CD4-positive, alpha-beta T cell treated with Interleukin-17A for 4 hours (primary cell): ENCODE results near the gene CAMTA1.
"Not testable (repeated sequence)": the region's sequence is repeated elsewhere in the genome, so short reads cannot be mapped to it uniquely, and the experiment has no call there.

Experiments used
- DNase-seq: peaks from one replicate; pipeline ENCODE4 v3.0.0-alpha.2; 2020; ENCODE audit warnings: mixed read lengths

Gene CAMTA1

DNA sequence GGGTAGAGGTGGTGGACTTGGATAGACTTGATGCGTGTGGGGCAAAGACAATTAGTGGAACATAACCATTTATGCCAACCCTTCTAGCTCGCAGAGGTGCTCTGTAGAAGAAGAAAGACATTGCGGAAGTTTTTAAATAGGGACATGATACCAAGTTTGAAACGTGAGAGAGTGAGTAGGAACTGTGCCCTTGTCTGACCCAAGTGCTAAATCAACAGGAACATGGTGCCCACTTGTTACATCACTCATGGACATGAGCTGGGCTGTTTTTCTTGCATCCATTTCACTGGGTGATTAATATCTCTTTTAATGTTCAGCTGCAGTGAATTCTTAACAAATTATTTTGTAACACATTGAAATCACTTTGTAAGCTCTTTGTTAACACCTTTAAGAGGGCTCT, 577.7 kb downstream of the CAMTA1 start:
- DNase-seq, result no peak

DNA sequence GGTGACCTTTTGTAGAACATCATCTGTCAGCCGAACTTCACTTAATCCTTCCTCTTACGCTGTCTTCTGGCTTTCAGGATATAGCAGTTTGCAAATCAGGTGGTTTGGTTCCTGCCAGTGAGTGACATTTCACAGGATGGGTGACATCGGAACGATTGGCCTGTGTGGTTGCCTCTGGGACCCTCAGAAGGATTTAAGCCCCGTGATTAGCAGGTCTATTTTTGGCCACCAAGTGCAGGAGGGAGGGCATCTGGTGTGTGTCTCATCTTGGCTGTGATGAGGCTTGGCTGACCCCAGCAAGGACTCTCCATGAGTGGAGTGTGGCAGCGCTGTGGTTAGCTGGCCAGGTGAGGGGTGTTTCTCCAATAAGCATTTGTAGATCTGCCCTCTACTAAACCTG, 578.2 kb downstream of the CAMTA1 start:
- DNase-seq, result no peak

GRCh38 chr1:7365706-7366105, 580.5 kb downstream of the CAMTA1 start:
- no peak for DNase-seq

DNA sequence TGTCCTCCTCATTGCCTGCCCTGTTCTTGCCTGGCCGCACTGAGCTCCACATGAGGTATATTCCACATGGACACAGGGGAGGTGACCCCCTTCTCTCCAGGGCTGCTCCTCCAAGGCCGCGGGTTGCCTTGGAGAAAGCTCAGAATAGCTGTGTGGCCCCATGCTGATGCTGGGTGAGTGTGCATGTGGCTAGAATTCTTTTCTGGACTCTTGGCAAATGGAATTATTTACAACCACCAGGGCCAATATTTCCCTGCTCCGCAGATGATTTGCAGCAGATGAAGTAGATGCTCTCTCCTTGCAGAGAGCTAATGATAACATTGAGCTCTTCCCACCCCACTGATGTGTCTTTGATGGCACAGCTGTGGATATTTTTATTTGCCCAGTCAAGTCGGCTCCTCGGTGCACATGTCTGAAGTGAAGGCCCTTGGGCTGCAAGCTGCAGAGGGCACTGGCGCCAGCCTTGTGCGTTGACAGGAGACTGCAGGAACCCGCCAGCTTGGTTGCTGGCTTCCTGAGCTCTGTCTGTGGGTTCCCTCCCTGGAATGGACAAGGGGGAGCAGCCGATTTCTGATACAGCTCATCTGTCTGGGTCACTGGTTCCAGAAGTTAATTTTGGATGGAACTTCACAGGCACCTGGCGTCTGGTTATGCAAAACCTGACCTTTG, 581.2 kb downstream of the CAMTA1 start:
- no peak for DNase-seq

GRCh38 chr1:7366955-7367665, 581.9 kb downstream of the CAMTA1 start:
- DNase-seq, result no peak

GRCh38 chr1:7369866-7370265, 584.6 kb downstream of the CAMTA1 start:
- DNase-seq, result no peak

- DNase-seq, result no peak
Observed at GRCh38 chr1:7371926-7372325, 586.7 kb downstream of the CAMTA1 start.

DNA sequence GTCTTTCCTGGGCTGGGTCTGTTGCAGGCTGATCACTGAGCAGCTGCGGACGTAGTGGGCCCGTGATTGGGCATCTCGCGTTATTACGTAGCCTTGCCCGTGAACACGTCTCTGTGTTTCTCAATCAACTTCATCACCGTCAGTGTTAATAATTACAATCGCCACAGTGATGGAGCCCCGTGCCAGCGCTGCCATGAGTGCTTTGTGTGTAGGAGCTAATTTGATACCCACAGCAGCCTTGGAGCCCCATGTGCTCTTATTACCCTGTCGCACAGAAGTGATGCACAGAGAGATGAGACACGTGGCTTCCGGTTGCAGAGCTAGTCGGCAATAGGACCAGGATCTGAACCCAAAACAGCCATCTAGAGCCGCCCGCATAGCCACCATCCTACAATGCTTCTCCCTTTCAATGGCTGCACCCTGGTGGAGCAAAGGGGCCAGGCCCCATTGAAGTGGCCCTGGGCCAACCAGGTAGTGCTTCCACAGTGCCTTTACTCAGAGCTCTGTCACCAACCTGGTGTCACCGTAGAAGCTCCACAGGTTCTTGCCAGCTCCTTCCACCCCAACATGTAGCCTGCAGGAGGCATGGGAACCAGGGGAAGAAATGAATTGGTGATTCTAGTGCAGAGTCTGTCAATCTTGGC, 587.3 kb downstream of the CAMTA1 start:
- DNase-seq, result no peak

- no peak for DNase-seq
Observed at GRCh38 chr1:7373251-7373650, 588.0 kb downstream of the CAMTA1 start.

DNA sequence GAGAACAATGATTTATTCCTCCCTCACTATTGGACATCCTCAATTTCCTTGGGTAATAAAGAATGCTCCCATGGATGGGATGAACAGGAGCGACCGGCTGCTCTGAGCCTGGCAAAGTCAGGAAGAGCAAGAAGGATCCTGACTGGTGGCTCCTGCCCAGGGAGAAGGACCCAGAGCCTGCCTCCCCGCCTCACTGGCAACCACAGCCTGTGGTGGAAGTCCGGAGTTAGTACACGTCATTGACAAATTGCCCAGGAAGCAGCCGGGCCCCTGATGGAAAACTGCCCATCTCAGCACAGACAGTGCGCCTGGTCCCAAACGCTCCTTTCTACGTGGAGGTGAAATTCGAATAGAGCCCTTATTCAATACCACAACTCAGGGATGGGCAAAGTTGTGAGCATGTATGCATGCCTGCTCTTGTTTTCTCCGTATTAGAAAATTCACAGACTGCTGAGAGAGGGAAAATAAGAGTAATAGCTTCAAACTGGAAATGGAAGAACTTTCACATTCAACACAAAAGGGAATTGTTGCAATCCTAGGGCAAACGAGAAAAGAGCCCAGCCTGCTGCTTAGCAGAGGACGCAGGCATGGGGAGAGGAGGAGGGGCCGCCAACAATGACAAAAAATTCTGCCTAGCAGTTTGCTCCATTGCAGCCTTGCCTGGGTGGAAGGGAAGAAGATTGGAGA, 588.8 kb downstream of the CAMTA1 start:
- no peak for DNase-seq

DNA sequence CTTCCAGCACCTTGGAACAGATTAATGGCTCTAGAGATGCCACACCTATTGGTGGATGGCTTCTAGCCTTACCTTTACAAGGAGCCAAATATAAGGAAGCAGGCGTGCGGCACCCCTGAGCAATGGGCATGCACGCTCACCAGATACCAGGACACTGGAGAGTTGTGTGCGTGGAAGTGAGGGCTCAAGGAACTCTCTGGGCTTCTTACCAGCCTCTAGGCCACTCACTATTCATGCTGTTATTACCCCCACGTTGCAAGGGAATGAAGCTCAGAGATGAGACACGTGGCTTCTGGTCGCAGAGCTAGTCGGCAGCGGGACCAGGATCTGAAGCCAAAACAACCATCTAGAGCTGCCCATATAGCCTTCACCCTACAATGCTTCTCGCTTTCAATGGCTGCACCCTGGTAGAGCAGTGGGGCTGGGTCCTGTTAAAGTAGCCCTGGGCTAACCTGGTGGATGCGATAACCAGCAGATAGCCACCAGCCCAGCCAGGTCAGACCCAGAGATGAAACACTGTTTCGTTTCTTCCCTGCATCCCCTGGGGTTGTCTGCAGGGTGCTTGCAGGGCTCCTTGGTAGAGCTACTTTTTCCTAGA, 589.4 kb downstream of the CAMTA1 start:
- no peak for DNase-seq

DNA sequence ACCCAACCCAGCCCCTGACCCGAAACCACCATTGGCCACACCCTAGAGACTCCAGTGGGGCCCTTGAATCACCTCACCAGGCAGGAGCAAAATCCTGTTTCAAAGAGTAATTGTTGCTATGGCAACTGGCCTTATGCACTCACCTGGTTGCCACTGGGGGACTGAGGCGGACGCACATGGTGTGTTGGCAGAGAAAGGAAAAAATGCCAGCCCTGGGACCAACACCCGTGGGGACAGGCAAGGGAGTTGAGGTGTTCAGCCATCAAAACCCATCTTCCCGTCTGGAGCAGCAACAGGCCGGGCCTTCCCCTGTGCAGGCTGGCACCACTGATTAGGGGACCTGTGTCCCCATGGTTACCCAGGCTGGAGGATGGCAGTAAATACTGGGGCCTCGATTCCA, 590.1 kb downstream of the CAMTA1 start:
- no peak for DNase-seq

DNA sequence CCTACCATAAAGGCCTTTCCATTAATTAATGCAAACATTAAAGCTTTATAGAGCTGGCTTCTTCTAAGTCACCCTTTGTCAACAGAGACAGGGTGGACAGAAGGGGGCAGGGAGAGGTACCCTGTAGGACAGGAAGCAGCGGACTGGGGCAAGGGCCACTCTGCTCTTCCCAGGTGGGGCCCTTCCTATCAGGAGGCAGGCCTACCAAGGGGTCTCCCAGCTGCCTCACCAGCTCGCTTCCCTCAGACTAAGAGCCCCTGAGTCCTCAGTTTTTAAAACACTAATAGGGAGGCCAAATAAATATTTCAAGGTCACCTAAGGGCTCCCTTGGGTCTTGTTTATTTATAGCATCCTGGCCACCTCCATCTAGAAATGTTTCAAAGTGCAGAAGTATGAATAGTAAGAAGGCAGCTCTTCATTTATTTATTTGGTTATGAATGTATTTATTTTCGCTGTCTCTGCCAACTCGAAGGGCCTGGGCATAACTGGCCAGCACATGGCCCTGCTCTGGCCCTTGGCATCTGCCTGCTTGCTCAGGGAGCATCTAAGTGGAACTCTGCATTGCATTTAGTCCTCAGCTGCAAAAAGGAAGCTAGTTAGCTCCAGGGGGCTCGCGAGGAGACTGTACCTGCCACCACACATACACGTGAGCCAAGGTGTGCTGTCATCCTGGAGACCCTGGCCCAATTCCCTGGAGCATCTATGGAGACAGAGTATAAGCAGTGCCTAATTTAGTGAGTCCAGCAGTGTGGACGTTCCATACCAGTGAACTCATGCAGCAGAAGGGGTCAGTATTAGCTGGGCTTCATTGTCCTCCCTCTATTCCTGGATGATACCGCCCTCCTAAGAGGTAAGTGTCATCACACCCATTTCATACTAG, 590.8 kb downstream of the CAMTA1 start:
- DNase-seq, result no peak

DNA sequence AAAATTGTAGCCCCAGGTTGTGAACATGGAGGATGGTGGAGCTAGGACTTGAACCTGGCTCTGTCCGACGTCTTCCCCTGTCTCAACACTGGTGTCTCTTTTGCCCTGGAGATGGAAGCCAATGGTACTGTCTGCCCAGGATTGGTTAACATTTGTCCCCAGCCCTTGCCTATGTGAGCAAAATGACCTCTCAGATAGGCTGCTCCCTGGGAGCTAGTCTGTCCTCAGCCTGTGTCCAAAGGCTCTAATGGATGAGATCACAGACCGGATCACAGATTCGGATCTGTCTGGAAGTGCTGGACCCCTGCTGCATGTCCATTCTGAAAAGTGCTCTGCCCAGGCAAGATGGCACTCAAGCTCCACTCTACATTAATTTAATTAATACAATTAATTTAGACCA, 591.4 kb downstream of the CAMTA1 start:
- no peak for DNase-seq

- no peak for DNase-seq
Observed at GRCh38 chr1:7378346-7379130, 593.3 kb downstream of the CAMTA1 start.

DNA sequence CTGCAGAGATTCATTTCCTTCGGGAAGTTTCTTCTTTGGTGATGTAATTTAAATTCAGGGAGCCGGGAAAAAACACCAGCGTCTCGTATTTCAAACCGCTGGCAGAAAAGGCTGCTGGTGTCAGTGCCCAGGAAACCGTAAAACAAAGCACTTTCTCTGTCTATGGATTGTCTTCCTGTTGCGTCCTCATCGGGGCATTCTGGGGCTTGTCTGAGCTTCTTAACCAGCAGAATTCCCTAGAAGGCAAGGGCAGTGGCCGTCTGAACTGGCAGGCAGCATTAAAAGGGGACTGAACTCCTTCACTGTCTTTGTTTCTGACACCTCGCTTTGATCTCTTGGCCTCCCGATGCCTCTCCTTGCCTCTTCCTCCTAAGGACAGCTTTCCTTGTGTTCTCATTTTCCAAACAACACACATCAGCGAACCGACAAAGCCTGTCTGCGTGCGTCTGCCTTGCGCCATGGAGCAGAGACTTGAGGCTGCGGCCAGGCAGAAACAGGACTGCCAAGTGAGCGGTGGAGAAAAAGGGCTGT, 594.3 kb downstream of the CAMTA1 start:
- DNase-seq, result no peak

GRCh38 chr1:7380068-7380467, 594.8 kb downstream of the CAMTA1 start:
- not testable (repeated sequence) for DNase-seq

- no peak for DNase-seq
Observed at GRCh38 chr1:7380712-7381111, 595.5 kb downstream of the CAMTA1 start.

GRCh38 chr1:7381729-7382128, 596.5 kb downstream of the CAMTA1 start:
- not testable (repeated sequence) for DNase-seq

- DNase-seq, result no peak
Observed at GRCh38 chr1:7382971-7383370, 597.7 kb downstream of the CAMTA1 start.
